ENCODE results near the gene ZNF804A.

DNA sequence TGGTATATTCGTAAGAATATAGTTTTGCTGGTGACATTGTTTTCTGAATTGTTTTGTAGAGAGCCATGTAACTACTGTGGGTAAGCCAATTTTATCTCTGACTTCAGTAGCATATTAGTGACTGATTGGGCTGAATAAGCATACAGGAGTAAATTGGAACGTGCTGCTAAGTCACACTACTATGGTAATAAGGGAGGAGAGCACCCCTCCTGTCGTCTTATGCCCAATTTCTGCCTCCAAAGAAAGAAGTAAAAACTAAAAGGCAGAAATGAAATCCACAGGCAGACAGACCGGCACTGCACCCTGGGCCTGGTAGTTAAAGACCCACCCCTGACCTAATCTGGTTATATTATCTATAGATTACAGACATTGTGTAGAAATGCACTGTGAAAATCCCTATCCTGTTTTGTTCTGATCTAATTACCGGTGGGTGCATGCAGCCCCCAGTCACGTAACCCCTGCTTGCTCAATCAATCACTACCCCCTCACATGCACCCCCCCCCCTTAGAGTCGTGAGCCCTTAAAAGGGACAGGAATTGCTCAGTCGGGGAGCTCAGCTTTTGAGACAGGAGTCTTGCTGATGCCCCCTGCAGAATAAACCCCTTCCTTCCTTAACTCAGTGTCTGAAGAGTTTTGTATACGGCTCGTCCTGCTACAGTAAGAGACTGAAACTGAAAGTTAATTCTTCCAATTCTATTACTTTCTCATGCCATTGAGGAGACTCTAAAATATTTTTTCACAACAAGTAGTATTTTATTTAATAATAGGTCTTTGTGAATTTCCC lies 167.0 kb downstream of the ZNF804A start:
- TF ChIP-seq, protein P1, sequence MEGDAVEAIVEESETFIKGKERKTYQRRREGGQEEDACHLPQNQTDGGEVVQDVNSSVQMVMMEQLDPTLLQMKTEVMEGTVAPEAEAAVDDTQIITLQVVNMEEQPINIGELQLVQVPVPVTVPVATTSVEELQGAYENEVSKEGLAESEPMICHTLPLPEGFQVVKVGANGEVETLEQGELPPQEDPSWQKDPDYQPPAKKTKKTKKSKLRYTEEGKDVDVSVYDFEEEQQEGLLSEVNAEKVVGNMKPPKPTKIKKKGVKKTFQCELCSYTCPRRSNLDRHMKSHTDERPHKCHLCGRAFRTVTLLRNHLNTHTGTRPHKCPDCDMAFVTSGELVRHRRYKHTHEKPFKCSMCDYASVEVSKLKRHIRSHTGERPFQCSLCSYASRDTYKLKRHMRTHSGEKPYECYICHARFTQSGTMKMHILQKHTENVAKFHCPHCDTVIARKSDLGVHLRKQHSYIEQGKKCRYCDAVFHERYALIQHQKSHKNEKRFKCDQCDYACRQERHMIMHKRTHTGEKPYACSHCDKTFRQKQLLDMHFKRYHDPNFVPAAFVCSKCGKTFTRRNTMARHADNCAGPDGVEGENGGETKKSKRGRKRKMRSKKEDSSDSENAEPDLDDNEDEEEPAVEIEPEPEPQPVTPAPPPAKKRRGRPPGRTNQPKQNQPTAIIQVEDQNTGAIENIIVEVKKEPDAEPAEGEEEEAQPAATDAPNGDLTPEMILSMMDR (IDR thresholded peaks at IDR 0.05) = no peak
- no peak for TF ChIP-seq EP300 (IDR thresholded peaks at IDR 0.05)
- TF ChIP-seq POLR2A (IDR thresholded peaks at IDR 0.05) = no peak
